Natural killer cell (primary cell): ENCODE measurements around the gene CES1. TPM values are rescaled to one million over a fixed set of nuclear protein-coding genes. Genes with fewer than 3 reads are reported as not detected.

Experiments used
- ATAC-seq, 3 donors: fragments of 150-1000 bp in 2 of 3; fragments of 200-7000 bp in 1 of 3; cut with Tn5 transposase; 1 replicate in 1 of 3; 2 replicates in 2 of 3; pipeline ENCODE4 v1.10.0; 2021; ENCODE audit warnings: mild to moderate bottlenecking in 2 of 3, moderate library complexity in 2 of 3
- DNase-seq, 2 donors: peaks; one replicate each; pipeline versions ENCODE4 v3.0.0 to v3.0.0-alpha.2; 2013 to 2021; ENCODE audit warnings: mixed read lengths in 1 of 2
- H3K27ac ChIP-seq: one replicate; pipeline ENCODE4 v1.5.1; 2013; ENCODE audit warnings: mild to moderate bottlenecking, low read length
- H3K27me3 ChIP-seq: one replicate; pipeline ENCODE4 v1.6.1; 2013; ENCODE audit warnings: low read length; ENCODE audit not compliant: control insufficient read depth, insufficient read depth
- H3K36me3 ChIP-seq: one replicate; pipeline ENCODE4 v1.6.1; 2013; ENCODE audit warnings: low read length; ENCODE audit not compliant: control insufficient read depth, insufficient read depth
- H3K4me1 ChIP-seq: one replicate; pipeline ENCODE4 v1.6.1; 2013; ENCODE audit warnings: low read length; ENCODE audit not compliant: control insufficient read depth, insufficient read depth
- H3K4me3 ChIP-seq: one replicate; pipeline ENCODE4 v1.5.1; 2013; ENCODE audit warnings: low read length
- H3K9me3 ChIP-seq: one replicate; pipeline ENCODE4 v1.6.1; 2013; ENCODE audit warnings: low read length; ENCODE audit not compliant: control insufficient read depth, insufficient read depth
- H3K27ac Mint-ChIP-seq, 2 donors: one replicate each; pipeline ENCODE4 v1.8.0; 2022; ENCODE audit warnings: mild to moderate bottlenecking in 2 of 2, mixed read lengths in 2 of 2, moderate library complexity in 1 of 2
- H3K27me3 Mint-ChIP-seq, 2 donors: one replicate each; pipeline ENCODE4 v1.8.0; 2022; ENCODE audit warnings: low read depth in 2 of 2, mixed read lengths in 2 of 2
- H3K36me3 Mint-ChIP-seq: one replicate; pipeline ENCODE4 v1.8.0; 2022; ENCODE audit warnings: mixed read lengths
- H3K4me1 Mint-ChIP-seq, 2 donors: one replicate each; pipeline ENCODE4 v1.8.0; 2022; ENCODE audit warnings: mixed read lengths in 2 of 2
- H3K4me3 Mint-ChIP-seq: one replicate; pipeline ENCODE4 v1.8.0; 2022; ENCODE audit warnings: mild to moderate bottlenecking, moderate library complexity, mixed read lengths
- H3K9me3 Mint-ChIP-seq, 2 donors: one replicate each; pipeline ENCODE4 v1.8.0; 2022; ENCODE audit warnings: mixed read lengths in 2 of 2
- CTCF ChIP-seq: fragments of 200-600 bp; IDR thresholded peaks from one replicate; pipeline ENCODE4 v1.8.0; 2022; ENCODE audit warnings: antibody characterized with exemption
- WGBS: methylation state at CpG from one replicate; pipeline ENCODE4 v1.1.7; 2013; ENCODE audit warnings: missing lambda C conversion rate; ENCODE audit not compliant: insufficient coverage; 5-methylcytosine and 5-hydroxymethylcytosine counted together
- intact Hi-C: fragments of 100-400 bp; cut with micrococcal nuclease; formaldehyde crosslinking; loops from one replicate; pipeline ENCODE4 v1.14.2; 2022
- total RNA-seq, 4 donors: library from RNA; stranded (reverse); fragments of 120-200 nt in 1 of 4; gene quantifications; one replicate each; pipeline versions ENCODE4 v1.2.3 to v1.2.4, GENCODE V29; 2013 to 2022

The CES1 gene
- total RNA-seq, 3 donors from 2014 or later (not counting 1 experiment from before 2014, with no cell fraction given), result 1.4 to 3.4 (median 1.7) TPM

GRCh38 chr16:55812951-55813350 lies 19.9 kb downstream of the CES1 start:
- Mint-ChIP-seq H3K27ac (no peak overlapping the region), H3K36me3 (no peaks in the 10 kb centered on the region), H3K9me3 (no peaks in the 10 kb centered on the region), H3K4me3 (no peak overlapping the region), H3K4me1 (no peaks in the 10 kb centered on the region), H3K27me3 (peaks cover 20 to 56% of the 10 kb centered on the region in 2 donors)
- Histone ChIP-seq H3K4me3 (no peak overlapping the region), H3K27ac (no peak overlapping the region), H3K9me3 (no peaks in the 10 kb centered on the region), H3K4me1 (no peaks in the 10 kb centered on the region), H3K27me3 (no peaks in the 10 kb centered on the region), H3K36me3 (no peaks in the 10 kb centered on the region)
- no peak for ATAC-seq
- intact Hi-C loops, result no loop called here
- DNase-seq, result no peak
- TF ChIP-seq CTCF, result no peak
- 50% methylated on average over 2 of the region's 2 CpGs for WGBS

DNA sequence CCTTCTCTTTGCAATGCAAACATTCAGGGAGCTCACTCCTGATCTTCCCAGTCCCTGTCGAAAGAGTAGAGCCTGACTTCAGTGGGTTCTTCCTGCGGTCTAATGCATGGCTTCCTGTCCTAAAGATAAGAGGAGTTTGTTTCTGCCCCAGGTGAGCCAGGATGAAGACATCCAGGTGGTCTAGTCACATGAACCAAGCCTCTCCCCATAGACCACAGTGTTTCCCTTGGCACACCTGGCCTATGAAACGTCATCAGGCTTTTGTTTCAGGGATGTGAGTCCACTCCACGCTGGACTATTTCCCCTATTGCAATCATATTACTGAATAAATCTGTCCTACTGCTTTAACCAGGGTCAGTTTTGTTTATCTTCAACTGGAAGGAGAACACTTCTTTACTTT lies 21.1 kb downstream of the CES1 start:
- H3K4me1 ChIP-seq, result no peaks in the 10 kb centered on the region
- no peak for TF ChIP-seq CTCF
- H3K27me3 ChIP-seq, result no peaks in the 10 kb centered on the region
- H3K36me3 Mint-ChIP-seq, result no peaks in the 10 kb centered on the region
- intact Hi-C loops, result no loop called here
- H3K27ac ChIP-seq, result no peak overlapping the region
- no peak overlapping the region for H3K4me3 Mint-ChIP-seq
- DNase-seq (no peak), ATAC-seq (no peak)
- H3K4me3 ChIP-seq, result no peak overlapping the region
- 68% methylated on average over 4 of the region's 4 CpGs for WGBS
- no peaks in the 10 kb centered on the region for H3K9me3 Mint-ChIP-seq
- no peaks in the 10 kb centered on the region for H3K36me3 ChIP-seq
- H3K27me3 Mint-ChIP-seq, result peaks cover 16 to 51% of the 10 kb centered on the region in 2 donors
- no peaks in the 10 kb centered on the region for H3K9me3 ChIP-seq
- no peaks in the 10 kb centered on the region for H3K4me1 Mint-ChIP-seq
- no peak overlapping the region for H3K27ac Mint-ChIP-seq

DNA sequence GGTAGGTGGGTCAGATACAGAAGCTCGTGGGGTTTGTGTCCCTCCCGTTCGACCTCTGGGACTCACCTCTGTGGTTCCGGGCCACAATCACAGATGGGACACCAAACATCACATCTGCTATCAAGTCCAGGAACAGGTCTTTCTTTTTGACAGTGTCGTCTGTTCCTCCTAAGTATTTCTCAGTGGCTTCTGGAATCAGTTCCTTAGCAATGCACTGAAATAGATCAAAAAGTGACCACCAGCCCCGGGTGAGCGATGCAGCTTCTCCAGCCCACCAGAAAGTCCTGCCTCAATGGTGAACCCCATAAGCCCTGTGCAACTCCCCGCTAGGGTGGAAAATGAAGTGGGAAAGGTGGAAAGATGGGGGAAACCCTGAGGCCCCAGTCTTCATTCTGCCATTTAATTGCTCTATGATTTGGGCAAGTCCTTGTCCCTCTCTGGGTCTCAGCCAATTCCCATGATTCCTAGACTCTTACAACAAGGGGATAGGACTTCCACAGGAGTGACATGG lies 22.4 kb downstream of the CES1 start:
- Mint-ChIP-seq H3K4me3 (no peak overlapping the region), H3K27me3 (peaks cover 11 to 38% of the 10 kb centered on the region in 2 donors), H3K4me1 (no peaks in the 10 kb centered on the region), H3K27ac (no peak overlapping the region), H3K36me3 (no peaks in the 10 kb centered on the region), H3K9me3 (no peaks in the 10 kb centered on the region)
- Histone ChIP-seq H3K4me3 (no peak overlapping the region), H3K36me3 (no peaks in the 10 kb centered on the region), H3K9me3 (no peaks in the 10 kb centered on the region), H3K4me1 (no peaks in the 10 kb centered on the region), H3K27ac (no peak overlapping the region), H3K27me3 (no peaks in the 10 kb centered on the region)
- intact Hi-C loops, result no loop called here
- DNase-seq, result no peak
- 72% methylated on average over 8 of the region's 8 CpGs for WGBS
- no peak for TF ChIP-seq CTCF
- no peak for ATAC-seq

DNA sequence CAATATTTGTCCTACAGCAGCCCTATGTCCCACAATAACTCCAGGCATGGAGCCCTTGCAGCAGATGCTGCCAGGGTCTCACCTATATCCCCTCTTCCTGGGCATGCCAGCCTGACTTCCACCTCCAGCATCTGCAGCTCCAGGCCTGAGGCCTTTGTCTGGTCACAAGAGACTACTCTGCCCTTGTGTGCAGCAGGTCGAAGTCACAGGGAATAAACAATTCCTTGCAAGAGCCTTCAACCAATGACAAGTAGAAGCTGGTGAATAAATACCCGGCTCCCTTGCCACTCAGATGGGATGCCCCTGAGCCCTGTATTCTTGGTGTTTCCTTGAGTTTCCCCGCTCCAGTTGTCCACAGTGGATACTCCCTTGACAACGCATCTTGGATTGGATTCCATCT lies 23.0 kb downstream of the CES1 start:
- Mint-ChIP-seq H3K4me3 (no peak overlapping the region), H3K36me3 (no peaks in the 10 kb centered on the region), H3K27me3 (peaks cover 10 to 31% of the 10 kb centered on the region in 2 donors), H3K4me1 (no peaks in the 10 kb centered on the region), H3K9me3 (no peaks in the 10 kb centered on the region), H3K27ac (no peak overlapping the region)
- DNase-seq (no peak), ATAC-seq (no peak)
- intact Hi-C loops, result no loop called here
- Histone ChIP-seq H3K9me3 (no peaks in the 10 kb centered on the region), H3K4me1 (no peaks in the 10 kb centered on the region), H3K4me3 (no peak overlapping the region), H3K27ac (no peak overlapping the region), H3K36me3 (no peaks in the 10 kb centered on the region), H3K27me3 (no peaks in the 10 kb centered on the region)
- no peak for TF ChIP-seq CTCF
- WGBS, result 87% methylated on average over 4 of the region's 4 CpGs
